SK-N-MC (cell line): ENCODE data around the gene ATP6V0A1.
"Not testable (repeated sequence)": the region's sequence is repeated elsewhere in the genome, so short reads cannot be mapped to it uniquely, and the experiment has no call there.

Experiments used
- EZH2 ChIP-seq: fragments of 200-600 bp; sonication (generic); IDR thresholded peaks from one replicate; pipeline ENCODE4 v1.6.1; 2017; ENCODE audit warnings: antibody characterized with exemption
- FOXP2 ChIP-seq: optimal IDR thresholded peaks from 2 replicates; pipeline ENCODE3; 2011; ENCODE audit warnings: mild to moderate bottlenecking, moderate library complexity; ENCODE audit not compliant: insufficient read depth; ENCODE audit errors: extremely low read length, control extremely low read depth
- POLR2AphosphoS5 ChIP-seq: IDR thresholded peaks from 2 replicates; pipeline ENCODE4 v1.6.1; 2012; ENCODE audit warnings: mild to moderate bottlenecking, low read depth, low read length, borderline replicate concordance

GRCh38 chr17:42555961-42556617 is 97.4 kb downstream of the ATP6V0A1 start:
- not testable (repeated sequence) for TF ChIP-seq POLR2AphosphoS5, EZH2, FOXP2
